ENCODE measurements around the gene CAMTA1.
A peak's percentile ranks its signal among the peaks of the same experiment; 100 is the strongest.

The CAMTA1 gene

GRCh38 chr1:6962996-6963911 is 178.0 kb downstream of the CAMTA1 start:
- DNase-seq: no peak

DNA sequence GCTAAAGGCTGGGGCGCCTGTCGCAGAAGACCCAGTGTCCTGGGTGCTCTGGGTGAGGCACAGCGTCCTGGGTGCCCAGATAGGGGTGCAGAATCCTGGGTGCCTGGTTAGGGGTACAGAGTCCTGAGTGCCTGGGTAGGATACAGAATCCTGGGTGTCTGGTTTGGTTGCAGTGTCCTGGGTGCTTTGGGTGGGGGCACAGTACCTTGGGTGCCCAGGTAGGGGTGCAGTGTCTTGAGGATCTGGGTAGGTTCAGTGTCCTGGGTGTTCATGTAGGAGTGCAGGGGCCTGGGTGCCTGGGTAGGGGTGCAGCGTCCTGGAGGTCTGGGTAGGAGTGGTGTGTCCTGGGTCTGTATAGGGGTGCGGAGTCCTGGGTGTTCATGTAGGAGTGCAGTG is 178.7 kb downstream of the CAMTA1 start:
- DNase-seq: no peak

DNA sequence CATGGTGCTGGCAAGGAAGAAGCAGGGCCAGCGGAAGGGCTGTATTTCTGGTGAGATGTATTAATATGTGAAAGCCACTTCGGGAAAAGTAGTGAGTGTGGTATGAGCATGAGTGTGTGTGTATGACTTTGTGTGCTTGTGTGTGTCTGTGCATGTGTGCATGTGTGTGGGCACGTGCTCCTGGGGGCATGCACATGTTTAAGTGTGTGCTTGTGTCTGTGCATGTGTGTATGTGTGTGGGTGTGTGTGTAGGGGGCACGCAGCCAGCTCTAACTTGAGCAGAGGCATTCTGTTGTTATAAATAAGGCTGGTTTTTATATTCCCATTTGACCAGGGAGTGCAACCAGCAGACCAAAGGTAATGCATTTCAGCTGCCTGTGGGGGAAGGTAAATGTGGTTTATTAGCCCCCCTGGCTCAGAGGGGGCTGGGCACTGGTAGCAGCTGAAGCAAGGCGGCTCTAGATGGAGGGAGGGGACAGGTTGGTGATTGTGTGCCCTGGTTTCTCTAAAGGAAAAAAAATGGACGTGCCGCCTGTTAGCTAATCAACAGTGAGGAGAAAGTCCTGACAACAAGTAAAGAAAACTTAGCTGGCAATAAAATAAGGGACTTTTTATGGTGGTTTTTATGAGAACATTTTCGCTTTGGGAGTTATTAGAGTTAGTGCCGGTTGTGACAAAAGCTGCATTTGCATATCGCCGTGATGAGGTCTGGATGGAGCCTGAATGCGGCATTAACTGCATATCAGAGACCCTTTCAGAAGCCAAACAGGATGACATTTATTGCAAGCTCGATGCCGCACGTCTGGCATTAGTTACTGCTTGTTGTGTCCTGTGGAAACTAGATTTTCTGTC is 180.1 kb downstream of the CAMTA1 start:
- DNase-seq: no peak

DNA sequence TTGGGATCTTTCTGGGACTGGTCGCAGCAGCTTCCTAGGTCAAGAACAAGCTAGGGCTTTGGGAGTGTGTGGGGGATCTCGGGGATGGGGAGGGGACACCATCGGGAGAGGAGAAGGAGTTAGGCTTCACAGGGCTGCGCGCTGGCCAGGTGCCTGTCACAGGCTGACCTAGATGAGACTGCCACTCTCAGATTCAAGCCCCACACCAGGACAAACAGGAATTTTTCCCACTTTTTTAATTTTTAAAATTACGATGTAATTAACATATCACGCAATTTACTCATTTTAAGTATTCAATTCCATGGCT is 180.6 kb downstream of the CAMTA1 start:
- DNase-seq: no peak

DNA sequence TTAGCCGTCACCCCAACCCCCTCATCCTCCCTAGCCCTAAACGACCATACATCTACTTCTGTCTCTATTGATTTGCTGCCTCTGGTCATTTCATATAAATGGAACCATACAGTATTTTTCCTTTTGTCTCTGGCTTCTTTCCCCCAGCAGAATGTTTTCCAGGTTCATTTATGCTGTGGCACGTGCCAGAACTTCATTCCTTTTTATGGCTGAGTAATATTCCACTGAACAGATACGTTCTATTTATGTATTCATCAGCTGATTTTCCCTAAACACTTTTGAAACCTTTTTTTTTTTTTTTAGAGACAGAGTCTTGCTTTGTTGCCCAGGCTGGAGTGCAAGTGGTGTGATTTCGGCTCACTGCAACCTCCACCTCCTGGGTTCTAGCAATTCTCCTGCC is 181.1 kb downstream of the CAMTA1 start:
- DNase-seq: no peak

DNA sequence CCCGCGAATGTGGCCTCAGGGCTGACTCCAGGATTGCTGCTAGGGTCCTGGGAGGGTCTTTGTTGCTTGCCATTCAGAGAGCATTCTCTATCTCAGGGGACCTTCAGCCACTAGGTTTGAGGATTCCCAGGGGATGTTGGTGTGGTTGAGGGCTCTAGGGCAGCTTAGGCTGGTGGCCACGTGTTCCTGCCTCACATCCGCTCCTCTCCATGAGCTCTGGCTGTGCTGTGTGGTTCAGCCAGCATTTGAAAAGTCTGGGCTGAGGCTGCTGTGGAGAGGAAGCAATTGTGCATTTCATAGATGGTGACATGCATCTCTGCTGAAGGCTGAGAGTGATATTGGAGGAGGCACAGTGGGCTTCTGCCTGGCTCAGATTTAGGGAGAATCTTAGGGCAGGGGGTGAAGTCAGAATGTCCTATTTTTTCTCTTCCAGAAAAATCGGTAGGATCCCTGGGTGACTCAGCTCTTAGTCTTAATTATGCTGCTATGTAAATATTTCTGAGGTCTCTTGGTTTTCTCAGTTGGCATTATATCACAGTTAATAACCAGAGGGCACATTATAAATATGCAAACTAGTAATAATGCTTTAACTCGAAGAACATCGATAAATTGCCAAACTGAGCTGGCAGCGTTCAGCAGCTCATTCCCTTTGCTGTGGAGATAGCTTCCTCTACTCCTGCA is 182.3 kb downstream of the CAMTA1 start:
- DNase-seq: no peak

DNA sequence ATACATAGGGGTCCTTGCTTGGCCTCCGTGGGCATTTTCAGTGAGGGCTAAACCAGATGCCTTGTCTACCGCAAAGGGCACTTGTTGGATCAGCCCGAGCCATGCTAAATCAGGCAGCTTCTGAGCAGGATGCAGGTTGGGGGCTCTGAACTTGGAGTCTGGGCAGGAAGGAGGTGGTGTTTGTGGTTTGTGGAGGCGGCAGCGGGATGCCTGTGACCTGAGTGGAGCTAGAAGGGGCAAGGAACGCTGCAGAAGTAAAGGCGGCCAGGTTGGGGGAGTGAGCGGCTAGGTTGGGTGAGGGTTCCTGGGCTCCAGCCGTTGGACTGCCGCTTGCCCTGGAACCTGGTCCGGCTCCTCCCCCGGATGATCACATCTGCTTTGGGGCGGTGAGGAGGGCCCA is 183.9 kb downstream of the CAMTA1 start:
- DNase-seq: no peak

- DNase-seq: no peak
These were observed 184.5 kb downstream of the CAMTA1 start for GRCh38 chr1:6969762-6970161.

DNA sequence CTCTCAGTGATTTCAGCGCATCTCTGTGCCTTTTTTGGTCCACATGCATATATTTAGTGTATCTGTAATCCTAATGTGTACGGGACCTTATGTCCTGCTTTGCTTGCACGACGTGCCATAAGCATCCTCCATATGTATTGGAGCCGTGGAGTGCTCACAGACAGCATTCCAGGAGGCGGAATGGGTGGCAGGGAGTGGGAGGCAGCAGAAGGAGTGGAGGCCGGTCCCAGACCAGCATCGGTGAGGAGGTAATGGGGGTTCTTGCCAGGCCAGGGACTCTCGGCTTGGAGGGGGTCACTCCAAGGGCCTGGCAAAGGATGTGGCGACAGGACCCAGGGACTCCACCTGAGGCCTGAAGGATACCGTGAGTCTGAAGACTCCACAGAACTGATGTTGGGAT is 185.0 kb downstream of the CAMTA1 start:
- DNase-seq: no peak

DNA sequence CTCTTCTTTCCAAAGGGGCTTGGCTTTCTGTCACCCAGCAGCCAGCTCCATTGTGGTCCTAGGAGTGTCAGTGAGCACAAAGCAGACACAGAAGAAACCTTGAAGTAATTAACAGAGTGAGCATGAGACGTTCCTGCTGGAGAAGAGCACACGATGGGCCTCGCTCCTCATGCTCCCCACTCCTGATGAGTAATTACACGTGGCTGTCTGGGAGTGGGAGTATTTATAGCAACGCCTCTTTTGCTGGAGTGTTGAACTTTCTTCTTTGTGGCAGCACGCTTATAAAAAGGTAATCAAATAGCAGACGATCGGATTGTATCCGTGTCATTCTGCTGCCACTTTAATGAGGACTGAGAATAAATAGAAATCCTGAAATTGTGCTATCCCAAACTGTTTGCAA is 185.8 kb downstream of the CAMTA1 start:
- no peak for DNase-seq

GRCh38 chr1:6971699-6972098 is 186.4 kb downstream of the CAMTA1 start:
- DNase-seq: no peak

GRCh38 chr1:6972399-6972798 is 187.1 kb downstream of the CAMTA1 start:
- DNase-seq: no peak

- DNase-seq: no peak
These were observed 190.2 kb downstream of the CAMTA1 start for GRCh38 chr1:6975331-6976043.

GRCh38 chr1:6976044-6976375 is 190.8 kb downstream of the CAMTA1 start:
- no peak for DNase-seq

DNA sequence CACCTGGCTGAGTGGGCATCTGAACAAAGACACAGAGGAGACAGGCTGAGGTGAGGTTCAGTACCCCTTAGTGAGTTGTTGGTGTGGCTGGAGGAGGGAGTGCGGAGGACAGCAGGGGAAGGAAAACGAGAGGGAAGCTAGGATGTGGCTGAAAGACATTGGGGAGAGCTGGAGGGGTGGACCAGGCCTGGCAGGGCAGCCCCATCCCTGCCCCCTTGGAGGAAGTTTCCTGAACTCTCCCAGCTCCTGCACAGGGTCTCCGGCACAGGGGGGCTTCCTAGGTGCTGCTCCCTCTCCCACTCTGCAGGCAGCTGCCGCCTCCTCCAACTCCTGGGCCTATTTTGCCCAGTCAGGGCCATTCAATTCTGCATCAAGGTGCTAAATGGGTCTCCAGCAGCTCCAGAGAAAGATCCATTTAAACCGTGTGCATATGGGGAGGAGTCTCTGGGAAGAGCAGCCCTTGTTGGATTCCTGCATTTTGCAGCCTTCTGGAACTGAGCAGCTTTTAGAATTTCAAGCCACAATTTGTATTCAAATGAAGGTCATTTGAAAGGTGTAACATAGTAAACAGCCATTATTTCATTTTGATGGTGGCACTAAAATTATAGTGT is 193.9 kb downstream of the CAMTA1 start:
- no peak for DNase-seq

DNA sequence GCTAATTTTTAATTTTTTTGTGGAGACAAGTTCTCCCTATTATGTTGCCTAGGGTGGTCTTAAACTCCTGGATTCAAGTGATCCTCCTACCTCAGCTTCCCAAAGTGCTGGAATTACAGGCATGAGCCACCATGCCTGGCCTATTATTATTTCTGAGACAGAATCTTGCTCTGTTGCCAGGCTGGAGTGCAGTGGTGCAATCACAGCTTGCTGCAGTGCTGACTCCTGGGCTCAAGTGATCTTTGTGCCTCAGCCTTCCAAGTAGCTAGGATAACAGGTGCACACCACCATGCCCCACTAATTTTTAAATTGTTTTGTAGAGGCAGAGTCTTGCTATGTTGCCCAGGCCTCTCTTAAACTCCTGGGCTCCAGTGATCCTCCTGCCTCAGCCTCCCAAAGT is 196.3 kb downstream of the CAMTA1 start:
- DNase-seq: no peak

GRCh38 chr1:6982443-6982842 is 197.2 kb downstream of the CAMTA1 start:
- DNase-seq: no peak

DNA sequence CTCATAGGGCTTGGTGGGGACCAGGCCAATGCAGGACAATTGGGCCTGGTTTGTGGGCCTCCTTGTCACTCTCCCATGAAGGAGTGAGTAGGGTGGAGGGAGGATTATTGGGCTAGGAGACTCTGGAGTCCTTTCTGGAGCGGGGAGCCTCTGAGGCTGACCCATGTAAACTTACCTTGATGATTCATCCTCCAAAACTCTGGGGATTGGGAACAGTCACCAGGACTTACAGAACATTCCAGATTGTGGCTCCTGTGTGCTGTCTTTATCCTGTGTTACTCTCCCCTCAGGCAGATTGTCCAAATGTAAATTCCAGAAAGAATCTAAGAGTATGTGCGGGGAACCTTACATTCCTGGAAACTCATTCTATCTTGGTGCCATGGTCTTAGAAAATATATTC is 197.6 kb downstream of the CAMTA1 start:
- DNase-seq: no peak

GRCh38 chr1:6984536-6984935 is 199.3 kb downstream of the CAMTA1 start:
- DNase-seq: no peak

DNA sequence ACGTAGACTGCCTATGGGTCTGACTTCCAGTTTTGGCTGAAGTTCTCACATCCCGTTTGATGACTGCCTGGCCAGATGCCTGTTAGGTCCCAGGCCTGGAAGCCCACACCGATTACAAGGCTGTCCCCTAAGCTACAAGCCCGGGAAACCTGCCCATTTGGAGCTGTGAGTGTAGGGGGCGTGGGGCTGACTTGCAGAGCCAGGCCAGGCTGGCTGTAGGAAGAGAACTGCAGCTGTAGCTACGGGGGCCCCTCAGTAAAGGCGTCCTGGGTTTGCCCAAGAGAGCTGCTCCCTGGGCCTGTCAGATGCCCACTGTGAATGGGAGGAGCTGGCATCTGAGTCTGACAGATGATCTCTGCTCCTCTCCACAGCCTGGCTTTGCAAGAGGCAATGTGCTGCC is 199.7 kb downstream of the CAMTA1 start:
- peak; percentile 24 for DNase-seq

GRCh38 chr1:6985549-6986276 is 200.5 kb downstream of the CAMTA1 start:
- no peak for DNase-seq

- DNase-seq: no peak
These were observed 201.0 kb downstream of the CAMTA1 start for GRCh38 chr1:6986281-6986680.

Data from NCI-H446 treated with DMSO at 0.1 percent for 48 hours (cell line).